HL-60 (cell line): ENCODE measurements around the gene UTP4.

Experiments used
- CTCF ChIP-seq: IDR thresholded peaks from one replicate; pipeline ENCODE4 v1.5.1; 2011; ENCODE audit warnings: low read length, control low read depth, inconsistent platforms; ENCODE audit not compliant: insufficient read depth
- GABPA ChIP-seq: IDR thresholded peaks from 2 replicates; pipeline ENCODE4 v1.6.1; 2012; ENCODE audit warnings: low read depth
- POLR2AphosphoS5 ChIP-seq: IDR thresholded peaks from 2 replicates; pipeline ENCODE4 v1.6.1; 2012; ENCODE audit warnings: low read depth
- REST ChIP-seq: IDR thresholded peaks from 2 replicates; pipeline ENCODE4 v1.6.1; 2012; ENCODE audit warnings: low read depth; ENCODE audit not compliant: insufficient replicate concordance
- SPI1 ChIP-seq: IDR thresholded peaks from 2 replicates; pipeline ENCODE4 v1.6.1; 2012; ENCODE audit warnings: low read depth, mild to moderate bottlenecking, borderline replicate concordance

- TF ChIP-seq CTCF, result no peak
- no peak for TF ChIP-seq POLR2AphosphoS5
- no peak for TF ChIP-seq REST
- TF ChIP-seq GABPA, result no peak
- TF ChIP-seq SPI1, result no peak
Observed at GRCh38 chr16:69118468-69118867, 14.0 kb upstream of the UTP4 start.
